CD1c-positive myeloid dendritic cell (primary cell): ENCODE measurements around the gene PSAP.

Experiments used
- DNase-seq: peaks from one replicate; pipeline ENCODE4 v3.0.0-alpha.2; 2016; ENCODE audit errors: extremely low spot score

Gene PSAP

DNA sequence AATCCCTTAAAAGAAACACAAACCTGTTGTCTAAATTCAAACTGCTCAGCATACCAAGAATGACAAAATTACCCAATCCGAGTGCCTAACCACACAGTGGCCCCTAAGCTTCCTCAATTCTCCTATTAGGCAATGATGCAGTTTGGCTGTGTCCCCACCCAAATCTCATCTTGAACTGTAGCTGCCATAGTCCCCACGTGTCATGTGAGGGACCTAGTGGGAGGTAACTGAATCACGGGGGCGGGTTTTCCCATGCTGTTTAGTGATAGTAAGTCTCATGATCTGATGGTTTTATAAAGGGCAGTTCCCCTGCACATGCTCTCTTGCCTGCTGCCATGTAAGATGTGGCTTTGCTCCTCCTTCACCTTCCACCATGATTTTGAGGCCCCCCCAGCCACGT, 21.9 kb downstream of the PSAP start:
- peak; percentile 96 for DNase-seq

DNA sequence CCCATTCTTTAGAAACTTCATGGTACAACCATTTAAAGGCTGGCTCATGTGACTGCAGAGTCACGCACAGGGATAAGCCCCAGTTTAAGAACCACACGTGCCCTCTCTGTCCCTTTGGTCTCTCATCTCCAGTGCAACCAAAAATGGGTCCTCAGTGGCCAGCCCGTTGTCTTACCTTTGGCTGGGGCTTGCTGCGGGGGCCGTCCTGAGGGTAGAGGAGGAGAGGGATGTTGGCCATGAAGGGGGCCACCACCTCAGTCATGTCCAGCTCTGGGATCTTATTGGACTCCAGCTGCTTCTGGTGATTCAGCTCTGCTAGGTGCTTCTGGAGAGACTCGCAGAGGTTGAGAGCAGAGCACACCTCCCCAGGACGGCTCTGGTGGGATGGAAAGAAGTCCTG, 22.3 kb downstream of the PSAP start:
- no peak for DNase-seq

DNA sequence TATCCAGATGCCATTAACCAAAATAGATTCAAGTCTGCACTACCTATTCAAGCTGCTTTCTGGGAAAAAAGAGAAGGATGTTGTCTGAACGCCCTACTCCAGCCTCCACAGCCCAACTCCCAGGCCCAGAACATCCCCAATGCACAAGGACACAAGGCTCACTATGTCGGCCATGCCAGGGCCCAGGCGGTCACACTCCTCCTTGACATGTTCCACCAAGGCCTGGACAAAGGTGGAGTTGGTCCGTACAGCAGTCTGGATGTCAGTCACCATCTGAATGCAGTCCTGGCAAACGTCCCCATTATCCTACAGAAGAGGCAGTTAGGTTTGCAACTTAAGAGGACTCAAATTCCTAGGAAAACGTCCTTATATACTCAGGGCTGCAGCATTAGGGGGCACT, 23.2 kb downstream of the PSAP start:
- no peak for DNase-seq

DNA sequence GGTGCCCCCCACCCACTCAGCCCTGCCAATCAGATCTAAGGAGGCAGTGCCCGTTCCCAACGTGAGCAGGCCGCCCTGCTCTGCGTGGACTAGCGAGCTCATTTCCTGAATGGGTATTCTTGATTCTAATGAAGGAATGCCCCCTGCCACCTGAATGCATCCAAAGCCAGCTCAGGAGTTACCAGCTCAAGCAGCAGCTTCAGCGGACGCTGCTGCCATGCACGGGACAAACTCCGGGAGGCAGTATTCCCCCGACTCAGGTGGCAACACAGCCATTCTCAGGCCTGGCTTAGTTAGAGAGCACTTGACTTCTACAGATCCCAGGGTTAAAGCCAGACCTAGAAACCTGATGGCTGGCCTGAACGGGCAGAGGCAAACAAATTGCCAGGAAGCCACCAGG, 25.8 kb downstream of the PSAP start:
- no peak for DNase-seq

DNA sequence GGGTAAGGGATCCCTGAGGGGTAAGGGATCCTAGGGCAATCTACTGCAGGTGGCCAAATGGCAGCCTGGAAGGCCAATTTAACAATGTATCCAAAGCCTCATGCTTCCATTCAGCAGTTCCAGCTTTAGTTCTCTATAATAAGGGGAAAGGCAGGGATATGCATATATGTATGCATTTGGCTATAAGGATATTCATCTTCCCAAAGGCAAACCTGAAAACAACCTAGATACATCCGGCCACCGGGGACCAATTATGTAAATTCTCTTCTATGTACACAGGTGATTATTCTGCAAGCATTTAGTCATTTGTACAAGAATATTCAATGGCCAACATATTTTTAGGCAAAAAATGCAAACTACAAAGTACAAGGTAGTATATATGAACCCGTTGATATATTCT, 26.7 kb downstream of the PSAP start:
- DNase-seq, result no peak

- DNase-seq, result no peak
Measured at GRCh38 chr10:71823356-71823755, 27.7 kb downstream of the PSAP start.

GRCh38 chr10:71821909-71822763, 28.9 kb downstream of the PSAP start:
- no peak for DNase-seq

DNA sequence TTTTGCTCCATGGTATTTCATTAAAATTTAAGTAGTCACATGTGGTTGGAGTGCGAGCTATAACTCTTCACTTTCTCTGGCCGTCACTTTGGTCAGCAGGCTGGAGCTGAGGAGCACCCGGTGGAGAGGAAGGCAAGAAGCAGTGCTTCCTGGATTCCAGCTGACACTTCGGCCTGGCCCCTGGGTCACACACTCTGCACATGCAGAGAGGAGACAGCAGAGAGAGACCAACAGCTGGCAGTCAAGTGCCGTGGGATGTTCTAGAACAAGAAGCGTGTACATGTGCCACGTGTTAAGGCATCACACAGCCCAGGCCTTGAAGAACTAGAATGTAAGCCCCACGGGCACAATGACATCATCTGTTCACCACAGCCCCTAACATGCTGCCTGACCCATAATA, 30.1 kb downstream of the PSAP start:
- no peak for DNase-seq

GRCh38 chr10:71819985-71820384, 31.1 kb downstream of the PSAP start:
- DNase-seq, result no peak

DNA sequence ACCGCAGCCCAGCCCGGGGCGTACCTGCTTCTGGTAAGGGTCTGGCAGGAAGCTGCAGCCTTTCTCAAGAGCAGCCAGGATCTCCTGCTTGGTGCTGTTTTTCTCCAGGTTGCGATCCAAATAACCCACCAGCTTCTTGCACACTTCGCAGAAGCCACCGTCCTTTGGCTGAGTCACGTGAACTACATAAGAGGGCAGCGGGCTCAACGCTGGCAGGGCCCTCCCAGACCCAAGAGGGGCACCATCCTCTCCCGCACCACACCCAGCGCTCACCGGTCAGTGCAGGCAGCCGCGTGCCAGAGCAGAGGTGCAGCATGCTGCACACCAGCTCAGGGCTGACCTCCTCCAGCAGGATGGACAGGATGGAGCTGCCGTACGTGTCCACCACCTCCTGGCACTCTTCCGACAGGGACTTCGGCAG, 31.6 kb downstream of the PSAP start:
- DNase-seq, result no peak

DNA sequence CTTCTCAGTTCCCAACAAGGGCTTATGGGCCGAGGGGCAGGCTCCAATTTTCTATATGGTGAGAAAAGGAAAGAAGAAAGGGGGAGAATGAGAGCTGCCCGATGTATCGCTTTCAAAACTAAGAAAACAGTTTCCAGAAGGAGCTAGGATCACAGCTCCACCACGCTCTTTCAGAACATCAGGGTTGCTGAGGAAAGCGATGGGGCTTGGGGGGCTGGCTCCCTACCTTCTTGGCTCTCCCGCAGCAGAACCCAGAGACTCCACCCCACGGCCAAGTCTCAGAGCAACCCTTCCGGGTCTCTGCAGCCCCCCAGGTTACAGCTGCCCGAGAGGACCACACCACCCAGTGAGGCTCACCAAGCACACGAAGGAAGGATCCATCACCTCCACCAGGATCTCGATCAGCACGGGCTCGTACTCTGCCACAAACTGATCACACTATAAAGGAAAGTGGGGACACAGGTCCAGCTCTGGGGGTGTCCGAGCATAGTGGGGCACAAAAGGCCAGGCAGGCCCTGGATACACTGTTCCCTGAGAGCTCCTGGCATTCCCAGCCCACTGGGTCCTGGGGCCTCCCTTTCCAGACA, 32.3 kb downstream of the PSAP start:
- no peak for DNase-seq

- DNase-seq, result peak; percentile 44
Measured at GRCh38 chr10:71817831-71818655, 33.0 kb downstream of the PSAP start.

DNA sequence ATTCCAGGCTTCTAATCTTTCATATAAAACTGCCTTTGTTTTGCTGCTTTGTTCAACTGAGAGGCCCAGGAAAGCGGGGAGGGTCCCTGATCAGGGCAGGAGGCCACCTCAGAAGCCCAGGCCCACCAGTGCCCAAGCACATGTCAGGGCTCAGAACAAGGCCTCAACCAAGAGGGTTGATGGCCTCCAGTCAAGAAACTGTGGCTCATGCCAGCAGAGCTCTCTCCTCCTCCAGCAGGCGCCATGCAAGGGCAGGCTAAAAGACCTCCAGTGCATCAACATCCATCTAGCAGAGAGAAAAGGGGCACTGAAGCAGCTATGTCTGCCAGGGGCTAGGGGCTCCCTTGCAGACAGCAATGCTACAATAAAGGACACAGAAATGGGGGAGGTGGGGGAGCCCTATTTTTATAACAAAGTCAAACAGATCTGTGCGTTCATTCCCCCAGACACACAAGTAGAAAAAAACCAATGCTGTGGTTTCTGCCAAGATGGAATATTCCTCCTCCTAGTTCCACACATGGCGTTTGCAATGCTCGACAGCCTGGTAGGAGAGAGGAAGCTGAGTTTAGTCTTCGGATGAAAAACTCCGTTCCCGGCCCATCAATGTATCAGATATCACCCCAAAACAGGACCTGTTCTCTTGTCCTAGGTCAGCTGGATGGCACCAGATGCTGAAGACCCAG, 34.0 kb downstream of the PSAP start:
- DNase-seq, result no peak

GRCh38 chr10:71816421-71816851, 34.6 kb downstream of the PSAP start:
- no peak for DNase-seq

DNA sequence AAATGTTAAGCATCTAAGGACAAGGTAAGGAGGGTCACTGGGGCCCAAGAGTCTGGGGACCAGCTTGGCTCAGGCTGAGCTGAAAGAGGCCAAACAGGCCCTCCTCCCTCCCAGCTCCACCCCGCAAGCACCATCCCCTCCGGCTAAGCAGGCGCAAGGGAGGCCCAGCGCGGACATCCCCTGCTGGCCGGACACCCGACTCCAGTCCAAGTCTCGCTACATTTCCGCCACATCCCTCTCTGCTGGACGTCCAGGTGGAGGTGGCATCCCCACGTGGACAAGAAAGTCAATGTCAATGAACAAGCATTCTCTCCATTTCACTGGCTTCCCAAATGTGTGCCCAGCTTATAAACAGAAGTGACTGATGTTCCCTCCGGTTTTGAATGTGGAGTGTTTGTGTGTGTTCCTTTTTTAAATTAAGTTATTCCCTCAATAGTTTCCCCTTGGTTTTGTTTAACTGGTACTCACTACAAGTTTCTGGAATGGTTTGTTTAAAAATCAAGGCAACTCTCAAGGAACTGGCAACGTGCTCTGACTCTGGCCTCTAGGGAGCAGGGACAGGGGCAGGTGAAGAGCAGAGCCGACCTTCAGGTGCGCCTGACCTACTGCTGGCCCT, 35.4 kb downstream of the PSAP start:
- no peak for DNase-seq

DNA sequence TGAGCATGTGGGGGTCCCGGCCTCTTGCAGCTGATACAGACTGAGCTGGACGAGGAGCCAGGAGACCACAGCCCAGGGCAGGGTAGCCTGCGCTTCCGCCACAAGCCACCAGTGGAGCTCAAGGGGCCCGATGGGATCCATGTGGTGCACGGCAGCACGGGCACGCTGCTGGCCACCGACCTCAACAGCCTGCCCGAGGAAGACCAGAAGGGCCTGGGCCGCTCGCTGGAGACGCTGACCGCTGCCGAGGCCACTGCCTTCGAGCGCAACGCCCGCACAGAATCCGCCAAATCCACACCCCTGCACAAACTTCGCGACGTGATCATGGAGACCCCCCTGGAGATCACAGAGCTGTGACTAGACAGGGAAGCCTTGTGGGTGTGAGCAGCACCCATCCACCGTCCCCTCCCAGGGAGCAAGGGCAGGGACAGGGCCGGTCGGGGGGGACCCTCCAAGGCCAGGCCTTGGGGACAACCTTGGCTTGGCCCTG, 36.1 kb downstream of the PSAP start:
- no peak for DNase-seq

GRCh38 chr10:71812913-71813590, 38.0 kb downstream of the PSAP start:
- DNase-seq, result no peak

GRCh38 chr10:71812016-71812912, 38.8 kb downstream of the PSAP start:
- DNase-seq, result peak; percentile 65

DNA sequence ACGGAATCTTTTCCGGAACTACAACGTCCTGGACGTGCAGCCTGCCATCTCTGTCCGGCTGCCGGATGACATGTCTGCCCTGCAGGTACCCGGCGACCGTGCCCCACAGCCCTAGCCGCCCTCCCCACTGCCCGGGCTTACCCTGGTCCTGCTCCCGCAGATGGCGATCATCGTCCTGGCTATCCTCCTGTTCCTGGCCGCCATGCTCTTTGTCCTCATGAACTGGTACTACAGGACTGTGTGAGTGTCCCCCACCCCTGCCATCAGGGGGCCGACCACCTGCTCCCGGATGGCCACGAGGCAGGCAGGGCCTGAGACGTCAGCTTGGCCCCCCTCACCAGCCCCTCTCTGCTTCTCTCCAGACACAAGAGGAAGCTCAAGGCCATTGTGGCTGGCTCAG, 39.7 kb downstream of the PSAP start:
- no peak for DNase-seq
